Activated naive CD4-positive, alpha-beta T cell treated with anti-CD3 and anti-CD28 coated beads for 36 hours (primary cell): ENCODE measurements around the gene NEFH. TPM values are rescaled to one million over a fixed set of nuclear protein-coding genes. Genes with fewer than 3 reads are reported as not detected.

Experiments used
- CTCF ChIA-PET: fragments of 350-600 bp; sonication (Branson Sonifier 250); formaldehyde crosslinking; loops from one replicate; lab custom pipeline; 2021; ENCODE audit warnings: antibody characterized with exemption; lab: Charles Lee
- DNase-seq: peaks from one replicate; pipeline ENCODE4 v3.0.0-alpha.2; 2020
- H3K27ac Mint-ChIP-seq: one replicate; pipeline ENCODE4 v1.8.0; 2021; ENCODE audit warnings: mild to moderate bottlenecking, mixed read lengths
- H3K27me3 Mint-ChIP-seq: one replicate; pipeline ENCODE4 v1.8.0; 2021; ENCODE audit warnings: low read depth, mixed read lengths
- H3K36me3 Mint-ChIP-seq: one replicate; pipeline ENCODE4 v1.8.0; 2021; ENCODE audit warnings: low read depth, mixed read lengths
- H3K4me1 Mint-ChIP-seq: one replicate; pipeline ENCODE4 v1.8.0; 2021; ENCODE audit warnings: low read depth, mixed read lengths
- H3K4me3 Mint-ChIP-seq: one replicate; pipeline ENCODE4 v1.8.0; 2021; ENCODE audit warnings: mild to moderate bottlenecking, moderate library complexity, mixed read lengths
- H3K9me3 Mint-ChIP-seq: one replicate; pipeline ENCODE4 v1.8.0; 2021; ENCODE audit warnings: mixed read lengths
- intact Hi-C: fragments of 100-400 bp; cut with micrococcal nuclease; formaldehyde crosslinking; loops from one replicate; pipeline ENCODE4 v1.15.1; 2023
- total RNA-seq, 2 experiments: library from RNA; stranded (reverse); gene quantifications; one replicate each; pipeline ENCODE4 v1.2.3, GENCODE V29; 2021

NEFH gene
- total RNA-seq, 2 experiments from 2014 or later: 2.5 to 3.5 TPM

DNA sequence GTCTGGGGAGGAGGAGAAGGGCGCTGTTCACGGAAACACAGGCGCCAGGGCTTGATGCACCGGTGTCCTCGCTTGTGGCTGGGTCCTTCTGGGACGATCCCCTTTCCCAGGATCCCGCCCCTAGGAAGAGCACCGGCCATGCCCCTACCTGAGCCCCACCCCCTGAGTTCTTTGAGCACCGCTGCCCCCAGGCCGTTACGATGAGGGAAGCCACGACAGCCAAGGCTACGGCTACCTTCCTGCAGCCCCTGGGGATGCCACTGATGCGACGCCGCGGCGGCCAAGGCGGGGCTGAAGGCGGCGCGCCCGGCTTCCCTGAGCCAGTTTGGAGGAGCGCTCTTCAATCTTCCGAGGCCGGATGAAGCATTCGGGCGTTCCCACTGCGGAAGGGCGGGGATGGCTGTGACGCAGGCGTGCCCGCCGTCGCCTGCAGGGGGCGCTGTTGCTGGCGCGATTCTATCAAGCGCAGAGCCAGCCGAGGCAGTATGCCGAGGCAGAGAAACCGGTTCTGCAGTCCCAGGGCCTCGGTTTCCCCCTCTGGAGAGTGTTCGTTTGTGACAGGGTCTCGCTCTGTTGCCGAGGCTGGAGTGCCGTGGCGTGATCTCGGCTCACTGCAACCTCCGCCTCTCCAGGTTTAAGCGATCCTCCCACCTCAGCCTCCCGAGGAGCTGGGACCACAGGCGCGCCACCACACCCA is 9.7 kb upstream of the NEFH start:
- CTCF ChIA-PET: interaction anchor here (0.6 to 2.5 kb wide), 10 partner anchors 13 to 1065 kb away, joined by 3 to 10 read pairs (median 4); no protein-coding TSS in a partner anchor
- Mint-ChIP-seq H3K36me3 (no peaks in the 10 kb centered on the region), H3K4me3 (peak overlapping the region; percentile 32), H3K27ac (no peak overlapping the region), H3K27me3 (peaks cover 9% of the 10 kb centered on the region), H3K9me3 (no peaks in the 10 kb centered on the region), H3K4me1 (no peaks in the 10 kb centered on the region)
- DNase-seq: peak; percentile 80
- intact Hi-C loops: loop anchor here (1.0 kb wide), 1 partner anchor 75 kb away; no protein-coding TSS in a partner anchor

DNA sequence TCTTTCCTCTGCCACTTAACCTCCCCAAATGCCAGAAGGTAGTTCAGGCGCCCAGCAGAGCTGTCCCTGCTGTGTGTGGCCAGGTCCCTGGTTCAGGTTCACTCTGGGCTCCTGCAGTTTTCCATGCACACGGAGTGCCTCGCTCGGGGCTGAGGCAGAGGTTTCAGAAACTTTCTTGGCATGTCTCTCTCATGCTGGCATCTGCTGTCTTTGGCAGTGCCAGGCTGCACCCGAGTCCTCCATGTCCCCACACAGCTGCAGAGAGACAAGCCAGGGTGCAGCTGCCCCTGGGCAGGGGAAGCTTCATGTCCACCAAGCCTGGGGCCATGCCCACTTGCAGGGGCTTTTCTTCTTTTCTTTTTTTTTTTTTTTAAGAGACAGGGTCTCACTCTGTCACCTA is 7.0 kb upstream of the NEFH start:
- Mint-ChIP-seq H3K27me3 (peaks cover 18% of the 10 kb centered on the region), H3K9me3 (no peaks in the 10 kb centered on the region), H3K27ac (no peak overlapping the region), H3K4me3 (no peak overlapping the region), H3K36me3 (no peaks in the 10 kb centered on the region), H3K4me1 (no peaks in the 10 kb centered on the region)
- DNase-seq: no peak
- CTCF ChIA-PET: no interaction called here
- intact Hi-C loops: no loop called here

DNA sequence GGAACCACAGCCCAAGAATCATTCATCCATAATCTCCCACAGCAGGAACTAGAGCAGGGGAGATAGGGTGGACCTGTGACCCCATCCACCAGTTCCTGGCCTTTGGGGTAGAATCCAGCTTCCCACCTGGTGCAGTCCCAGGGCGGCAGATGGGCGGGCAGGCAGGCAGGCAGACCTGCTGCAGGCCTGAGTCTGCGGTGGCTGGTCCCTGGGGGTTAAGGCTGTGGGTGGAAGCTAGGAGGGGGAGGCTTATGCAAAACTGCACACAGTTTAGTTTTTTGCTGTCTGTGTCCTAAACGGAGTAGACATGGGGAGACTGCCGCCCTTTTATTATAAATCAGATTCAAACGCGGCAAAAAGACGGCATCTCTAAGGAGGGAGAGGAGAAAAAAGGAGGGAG is 4.5 kb upstream of the NEFH start:
- Mint-ChIP-seq H3K27me3 (peaks cover 36% of the 10 kb centered on the region), H3K9me3 (no peaks in the 10 kb centered on the region), H3K27ac (no peak overlapping the region), H3K4me3 (no peak overlapping the region), H3K4me1 (peaks cover 5% of the 10 kb centered on the region), H3K36me3 (no peaks in the 10 kb centered on the region)
- CTCF ChIA-PET: interaction anchor here (0.9 kb wide), 1 partner anchor 80 kb away, joined by 3 read pairs; no protein-coding TSS in a partner anchor
- no peak for DNase-seq
- intact Hi-C loops: no loop called here

DNA sequence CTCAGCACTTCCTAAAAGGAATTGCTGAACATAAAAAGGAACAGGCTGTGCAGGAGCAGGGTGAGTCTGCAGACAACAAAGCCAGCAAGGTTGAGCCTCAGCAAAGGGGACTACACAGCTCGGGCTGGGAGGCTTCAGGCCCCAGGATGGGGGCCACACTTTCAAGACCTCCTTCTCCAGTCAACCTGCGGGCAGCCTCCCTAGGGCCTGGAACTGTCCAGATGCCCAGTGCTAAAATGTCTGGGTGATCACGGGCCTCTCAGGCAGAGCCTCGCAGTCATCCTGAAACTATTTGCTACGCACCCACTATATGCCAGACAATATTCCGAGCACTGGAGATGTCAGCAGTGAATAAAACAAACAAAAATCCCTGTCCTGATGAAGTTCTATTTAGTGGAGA is 3.9 kb upstream of the NEFH start:
- intact Hi-C loops: no loop called here
- Mint-ChIP-seq H3K27ac (no peak overlapping the region), H3K4me1 (peaks cover 5% of the 10 kb centered on the region), H3K9me3 (no peaks in the 10 kb centered on the region), H3K4me3 (no peak overlapping the region), H3K27me3 (peaks cover 33% of the 10 kb centered on the region), H3K36me3 (no peaks in the 10 kb centered on the region)
- no peak for DNase-seq
- CTCF ChIA-PET: no interaction called here

DNA sequence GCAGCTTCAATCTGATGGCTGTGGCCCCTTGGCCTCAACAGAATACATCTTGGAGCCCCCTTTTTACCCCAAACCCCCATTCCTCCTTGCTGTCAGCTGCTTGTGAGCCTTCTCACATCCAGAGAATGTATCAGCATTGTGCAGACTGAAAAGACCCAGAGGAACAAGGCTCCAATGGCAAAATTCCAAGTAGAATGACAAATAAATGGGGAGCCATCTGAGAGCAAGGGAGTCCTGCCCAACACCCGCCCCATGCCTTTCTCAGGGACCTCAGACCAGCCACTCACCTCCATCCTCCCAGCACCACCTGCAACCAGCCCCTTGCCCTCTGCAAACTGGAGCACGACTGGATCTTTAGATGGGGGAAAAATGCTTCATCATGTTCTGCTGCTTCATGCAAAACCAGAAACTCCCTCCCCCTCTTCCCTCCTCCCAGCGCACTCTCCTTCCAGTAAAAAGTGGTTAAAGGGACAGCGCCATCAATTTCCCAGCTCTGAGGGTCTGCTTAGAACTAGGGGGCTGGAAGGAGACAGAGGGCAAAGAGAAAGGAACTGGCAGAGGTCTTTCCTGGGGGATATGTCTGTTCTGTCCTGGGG is 2.2 kb upstream of the NEFH start:
- intact Hi-C loops: no loop called here
- H3K4me3 Mint-ChIP-seq: no peak overlapping the region

DNA sequence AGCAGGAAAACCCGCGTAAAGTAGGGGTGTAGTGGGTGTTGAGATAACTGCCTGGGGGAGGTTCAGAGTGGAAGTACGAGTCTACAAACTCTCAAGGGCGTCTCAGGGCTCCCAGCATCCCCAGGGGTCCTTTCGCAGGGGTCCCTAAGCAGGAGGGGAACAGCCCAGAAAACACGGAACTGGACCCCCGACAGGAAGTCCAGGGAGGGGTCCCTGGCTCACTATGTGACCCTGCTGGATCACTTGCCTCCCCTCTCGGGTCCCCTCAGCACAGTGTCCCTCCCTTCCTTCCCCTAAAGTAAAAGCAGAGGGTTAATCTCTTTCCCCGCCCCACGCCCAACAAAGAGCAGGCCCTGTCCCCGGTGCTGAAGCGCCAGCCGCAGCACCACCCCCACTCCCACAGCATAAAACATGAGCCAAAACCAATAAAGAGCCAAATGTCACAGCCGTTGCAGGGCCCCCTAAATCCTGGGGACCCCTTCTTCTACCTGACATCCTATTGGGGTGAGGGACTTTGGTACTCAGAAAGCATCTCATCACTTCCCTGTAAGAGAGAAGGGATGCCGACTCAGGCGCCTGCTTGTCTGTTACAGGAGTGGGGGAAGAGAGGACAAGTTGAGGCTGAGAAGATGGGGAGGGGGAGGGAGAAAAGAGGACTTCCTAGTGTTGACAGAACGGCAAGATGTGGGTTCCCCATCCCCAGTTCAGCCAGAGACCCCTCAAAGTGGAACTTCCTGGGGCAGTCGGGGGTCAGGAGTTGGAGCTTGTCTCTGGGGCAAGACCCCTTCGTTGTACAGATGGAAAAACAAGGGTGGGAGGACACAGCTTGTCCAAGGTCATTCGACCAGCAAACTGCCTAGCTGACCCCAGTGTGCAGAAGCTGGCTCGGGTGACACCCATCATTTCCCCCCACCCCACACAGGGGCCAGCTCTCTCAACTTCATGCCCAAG is 1.4 kb upstream of the NEFH start:
- Mint-ChIP-seq H3K27me3 (peaks cover 42% of the 10 kb centered on the region), H3K4me1 (peaks cover 12% of the 10 kb centered on the region), H3K4me3 (no peak overlapping the region), H3K27ac (no peak overlapping the region), H3K9me3 (no peaks in the 10 kb centered on the region), H3K36me3 (no peaks in the 10 kb centered on the region)
- CTCF ChIA-PET: no interaction called here
- intact Hi-C loops: no loop called here
- peak; percentile 37 for DNase-seq

More for the DNA sequence above, 2.2 kb upstream of the NEFH start:
- CTCF ChIA-PET: no interaction called here
- Mint-ChIP-seq H3K9me3 (no peaks in the 10 kb centered on the region), H3K27me3 (peaks cover 42% of the 10 kb centered on the region), H3K4me1 (peaks cover 12% of the 10 kb centered on the region), H3K36me3 (no peaks in the 10 kb centered on the region), H3K27ac (no peak overlapping the region)
- no peak for DNase-seq

DNA sequence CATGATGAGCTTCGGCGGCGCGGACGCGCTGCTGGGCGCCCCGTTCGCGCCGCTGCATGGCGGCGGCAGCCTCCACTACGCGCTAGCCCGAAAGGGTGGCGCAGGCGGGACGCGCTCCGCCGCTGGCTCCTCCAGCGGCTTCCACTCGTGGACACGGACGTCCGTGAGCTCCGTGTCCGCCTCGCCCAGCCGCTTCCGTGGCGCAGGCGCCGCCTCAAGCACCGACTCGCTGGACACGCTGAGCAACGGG is 169 bp downstream of the NEFH start:
- CTCF ChIA-PET: interaction anchor here (0.6 kb wide), 1 partner anchor 12 kb away, joined by 3 read pairs; no protein-coding TSS in a partner anchor
- no peak overlapping the region for H3K4me3 Mint-ChIP-seq
- no peaks in the 10 kb centered on the region for H3K36me3 Mint-ChIP-seq
- H3K27me3 Mint-ChIP-seq: peaks cover 42% of the 10 kb centered on the region
- H3K4me1 Mint-ChIP-seq: peaks cover 12% of the 10 kb centered on the region
- no peak for DNase-seq
- no peaks in the 10 kb centered on the region for H3K9me3 Mint-ChIP-seq
- intact Hi-C loops: no loop called here
- no peak overlapping the region for H3K27ac Mint-ChIP-seq

DNA sequence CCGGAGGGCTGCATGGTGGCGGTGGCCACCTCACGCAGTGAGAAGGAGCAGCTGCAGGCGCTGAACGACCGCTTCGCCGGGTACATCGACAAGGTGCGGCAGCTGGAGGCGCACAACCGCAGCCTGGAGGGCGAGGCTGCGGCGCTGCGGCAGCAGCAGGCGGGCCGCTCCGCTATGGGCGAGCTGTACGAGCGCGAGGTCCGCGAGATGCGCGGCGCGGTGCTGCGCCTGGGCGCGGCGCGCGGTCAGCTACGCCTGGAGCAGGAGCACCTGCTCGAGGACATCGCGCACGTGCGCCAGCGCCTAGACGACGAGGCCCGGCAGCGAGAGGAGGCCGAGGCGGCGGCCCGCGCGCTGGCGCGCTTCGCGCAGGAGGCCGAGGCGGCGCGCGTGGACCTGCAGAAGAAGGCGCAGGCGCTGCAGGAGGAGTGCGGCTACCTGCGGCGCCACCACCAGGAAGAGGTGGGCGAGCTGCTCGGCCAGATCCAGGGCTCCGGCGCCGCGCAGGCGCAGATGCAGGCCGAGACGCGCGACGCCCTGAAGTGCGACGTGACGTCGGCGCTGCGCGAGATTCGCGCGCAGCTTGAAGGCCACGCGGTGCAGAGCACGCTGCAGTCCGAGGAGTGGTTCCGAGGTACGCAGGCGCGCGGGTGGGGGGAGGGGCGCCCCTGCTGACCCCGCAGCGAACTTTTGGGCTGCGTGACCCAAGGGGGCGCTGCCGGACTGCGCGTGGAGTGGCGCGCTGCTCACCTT is 670 bp downstream of the NEFH start:
- H3K4me3 Mint-ChIP-seq: peak overlapping the region; percentile 49
- peak; percentile 22 for DNase-seq
- intact Hi-C loops: no loop called here
- peaks cover 12% of the 10 kb centered on the region for H3K4me1 Mint-ChIP-seq
- CTCF ChIA-PET: interaction anchor here (0.6 kb wide), 2 partner anchors 12 to 224 kb away, joined by 3 read pairs; no protein-coding TSS in a partner anchor
- H3K36me3 Mint-ChIP-seq: peaks cover 1% of the 10 kb centered on the region
- H3K27me3 Mint-ChIP-seq: peaks cover 42% of the 10 kb centered on the region
- H3K27ac Mint-ChIP-seq: no peak overlapping the region
- no peaks in the 10 kb centered on the region for H3K9me3 Mint-ChIP-seq

DNA sequence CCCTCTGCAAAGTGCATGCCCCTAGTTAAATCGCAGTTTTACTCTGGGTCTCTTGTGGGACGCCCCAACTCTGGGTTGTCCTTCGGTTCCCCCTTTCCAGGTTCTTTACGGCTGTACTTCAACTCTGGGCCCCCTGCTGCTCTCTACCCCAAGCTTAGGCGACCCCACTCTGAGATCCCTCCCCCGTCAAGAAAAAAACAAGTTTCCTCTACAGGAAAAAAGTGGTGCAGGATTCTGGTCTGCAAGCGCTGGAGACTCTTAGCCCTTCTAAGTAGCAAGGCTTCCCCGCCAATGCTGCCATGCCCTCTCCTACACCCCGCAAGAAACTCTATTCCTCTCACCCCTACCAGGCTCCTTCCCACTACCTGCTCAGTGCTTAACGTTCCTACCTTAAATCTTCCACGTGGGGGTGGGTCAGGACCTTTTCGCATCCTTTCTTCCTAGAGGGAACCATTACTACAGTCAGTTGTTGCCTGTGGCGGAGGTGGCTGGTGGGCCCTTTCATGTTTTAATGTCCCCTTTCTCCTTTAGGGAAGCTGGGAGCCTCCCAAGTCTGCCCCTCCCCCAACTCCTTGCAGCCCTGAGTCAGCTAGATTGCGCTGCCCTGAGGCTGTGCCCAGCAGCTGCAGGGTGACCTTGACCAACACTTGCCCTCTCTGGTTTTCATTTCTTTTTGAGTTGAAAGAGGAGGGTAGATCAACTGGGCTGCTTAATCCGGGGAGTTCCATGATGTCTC is 1.4 kb downstream of the NEFH start:
- intact Hi-C loops: no loop called here
- Mint-ChIP-seq H3K4me1 (peaks cover 12% of the 10 kb centered on the region), H3K27ac (no peak overlapping the region), H3K27me3 (peaks cover 42% of the 10 kb centered on the region), H3K9me3 (no peaks in the 10 kb centered on the region), H3K36me3 (peaks cover 3% of the 10 kb centered on the region), H3K4me3 (peak overlapping the region; percentile 49)
- CTCF ChIA-PET: interaction anchor here (1.0 to 1.3 kb wide), 2 partner anchors 11 to 87 kb away, joined by 3 read pairs; no protein-coding TSS in a partner anchor
- no peak for DNase-seq

DNA sequence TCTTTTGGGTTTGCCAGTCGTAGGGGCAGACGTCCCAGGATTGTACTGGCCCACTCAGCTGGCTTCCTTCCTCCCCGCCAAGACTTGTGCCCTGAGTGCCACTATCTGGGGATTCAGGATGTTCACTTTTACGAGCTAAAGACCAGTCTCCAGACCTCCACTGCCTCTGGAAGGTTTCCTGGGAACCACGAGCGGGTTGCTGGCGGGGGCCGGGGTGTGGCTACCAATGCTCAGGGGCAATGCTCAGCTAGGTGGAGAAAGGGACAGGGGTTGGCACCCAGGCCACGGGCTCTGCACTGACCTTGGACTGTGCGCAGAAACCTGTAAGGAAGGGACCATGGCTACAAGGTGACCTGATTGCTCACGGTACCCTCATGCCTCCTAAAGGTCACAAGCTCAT is 2.2 kb downstream of the NEFH start:
- Mint-ChIP-seq H3K4me1 (peaks cover 12% of the 10 kb centered on the region), H3K36me3 (peaks cover 3% of the 10 kb centered on the region), H3K27ac (no peak overlapping the region), H3K27me3 (peaks cover 39% of the 10 kb centered on the region), H3K4me3 (no peak overlapping the region), H3K9me3 (no peaks in the 10 kb centered on the region)
- CTCF ChIA-PET: interaction anchor here (1.0 to 1.3 kb wide), 2 partner anchors 10 to 88 kb away, joined by 3 read pairs; no protein-coding TSS in a partner anchor
- DNase-seq: no peak
- intact Hi-C loops: no loop called here

DNA sequence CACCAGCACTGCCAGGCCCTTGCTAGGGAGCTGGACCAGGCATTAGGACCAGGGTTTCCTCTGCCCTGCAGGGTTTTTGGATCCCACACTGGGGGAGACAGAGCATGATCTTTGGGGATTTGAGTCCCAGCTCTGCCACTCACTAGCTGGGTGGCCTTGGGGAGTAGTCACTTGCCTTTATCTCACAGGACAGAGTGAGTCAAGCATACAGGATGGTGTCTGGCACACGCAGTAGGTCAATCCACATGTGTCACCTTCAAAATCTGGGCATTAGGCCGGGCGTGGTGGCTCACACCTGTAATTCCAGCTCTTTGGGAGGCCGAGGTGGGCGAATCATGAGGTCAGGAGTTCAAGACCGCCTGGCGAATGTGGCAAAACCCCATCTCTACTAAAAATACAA is 2.7 kb downstream of the NEFH start:
- H3K4me1 Mint-ChIP-seq: peaks cover 12% of the 10 kb centered on the region
- H3K27ac Mint-ChIP-seq: no peak overlapping the region
- DNase-seq: no peak
- H3K36me3 Mint-ChIP-seq: peaks cover 3% of the 10 kb centered on the region
- H3K9me3 Mint-ChIP-seq: no peaks in the 10 kb centered on the region
- peaks cover 36% of the 10 kb centered on the region for H3K27me3 Mint-ChIP-seq
- no peak overlapping the region for H3K4me3 Mint-ChIP-seq
- CTCF ChIA-PET: interaction anchor here (1.3 kb wide), 1 partner anchor 10 kb away, joined by 3 read pairs; no protein-coding TSS in a partner anchor
- intact Hi-C loops: no loop called here
